ENCODE measurements around the gene PSMA2. TPM values are rescaled to one million over a fixed set of nuclear protein-coding genes. Genes with fewer than 3 reads are reported as not detected.
A peak's percentile ranks its signal among the peaks of the same experiment; 100 is the strongest.

The PSMA2 gene
- total and polyA plus RNA-seq, 8 donors: 9.4 to 278 (median 136) TPM

DNA sequence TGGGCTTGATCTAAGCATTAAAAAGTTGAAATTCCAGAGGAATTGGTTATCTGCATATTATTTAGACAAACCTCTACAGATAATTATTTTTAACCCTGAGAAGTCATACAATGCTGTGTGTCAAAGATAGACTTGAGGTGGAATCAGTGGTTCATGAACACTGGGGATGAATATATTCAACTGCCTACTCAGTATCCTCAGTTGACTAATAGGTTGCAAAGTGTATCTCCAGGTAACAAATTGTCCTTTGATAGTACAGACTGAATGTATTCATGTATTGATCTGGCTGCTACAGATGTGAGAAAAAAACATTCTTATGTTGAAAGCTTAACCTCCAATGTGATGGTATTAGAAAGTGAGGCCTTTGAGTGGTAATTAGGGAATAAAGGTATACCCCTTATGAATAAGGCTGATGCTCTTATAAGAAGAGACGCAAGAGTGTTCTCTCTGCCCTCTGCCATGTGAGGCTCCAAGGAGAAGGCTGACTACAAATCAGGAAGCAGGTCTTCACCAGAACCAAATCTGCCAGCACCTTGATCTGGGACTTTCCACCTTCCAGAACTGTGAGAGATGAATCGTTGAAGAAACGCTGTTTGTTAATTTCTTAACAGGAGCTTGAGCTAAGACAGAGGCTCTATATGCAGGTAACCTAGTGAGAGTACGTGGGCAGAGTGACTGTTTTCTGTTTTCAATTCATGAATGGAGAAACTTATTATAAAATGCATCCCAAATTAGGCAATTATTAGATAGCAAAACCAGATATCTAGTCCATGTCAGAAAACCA lies 7.7 kb upstream of the PSMA2 start:
- 68 to 88% (median 82%) methylated on average over 4 of the region's 4 CpGs for WGBS, 5 donors
- Histone ChIP-seq H3K4me1 (peaks cover under 1 to 18% (median 8%) of the 10 kb centered on the region in 4 donors), H3K27me3 (no peaks in the 10 kb centered on the region), H3K4me3 (no peak overlapping the region), H3K36me3 (peaks cover 3 to 55% (median 55%) of the 10 kb centered on the region in 4 donors), H3K9me3 (no peaks in the 10 kb centered on the region), H3K27ac (no peak overlapping the region)
- intact Hi-C loops (cut with DNase I; ENCODE audit: low total_unique reads): loop anchor here (5.0 to 10.0 kb wide), 2 partner anchors 175 to 323 kb away; partner anchors contain the start of gene HECW1
- no peak for TF ChIP-seq EP300 (IDR thresholded peaks at IDR 0.05)
- DNase-seq: no peak

DNA sequence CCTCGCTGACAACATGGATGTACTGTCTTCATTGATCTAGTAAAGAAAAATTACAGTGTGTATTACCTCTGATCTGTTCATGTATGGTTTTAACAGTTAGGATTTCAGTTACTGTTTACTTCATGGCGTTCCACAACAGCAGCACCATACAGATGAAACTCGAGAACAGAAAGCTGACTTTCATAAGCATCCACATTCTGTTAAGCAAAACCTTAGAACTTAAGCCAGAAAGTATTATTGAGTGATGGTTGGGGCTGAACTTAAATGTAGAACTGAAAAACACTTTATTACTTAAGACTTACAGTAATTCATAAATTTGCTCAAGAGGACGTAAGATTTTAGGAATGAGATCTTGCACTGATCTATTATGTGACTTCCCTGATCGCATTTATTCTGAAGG lies 3.9 kb upstream of the PSMA2 start:
- no peak overlapping the region for H3K27ac ChIP-seq
- WGBS, 5 donors: 84 to 92% (median 89%) methylated on average over 5 of the region's 5 CpGs

DNA sequence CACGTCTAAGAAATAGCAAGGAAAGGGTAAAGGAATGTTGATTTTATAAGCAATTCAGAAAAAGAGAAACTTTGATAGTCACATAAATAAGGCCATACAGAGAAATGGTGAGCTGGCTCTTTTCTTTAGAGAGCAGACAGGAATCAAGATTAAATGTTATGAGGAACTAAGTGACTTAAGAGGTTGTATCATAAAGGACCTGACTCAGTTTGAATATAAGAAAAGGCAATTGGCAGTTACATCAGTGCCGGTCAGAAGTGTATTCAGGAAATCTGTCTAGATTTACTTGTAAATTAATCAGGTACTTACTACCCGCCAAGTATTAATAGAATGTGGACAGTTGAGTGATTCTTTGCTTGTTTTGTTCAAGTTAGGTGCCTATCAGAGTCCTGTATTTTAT lies 2.3 kb upstream of the PSMA2 start:
- no peaks in the 10 kb centered on the region for H3K27me3 ChIP-seq
- peaks cover 3 to 46% (median 45%) of the 10 kb centered on the region in 4 donors for H3K36me3 ChIP-seq
- H3K4me3 ChIP-seq: peak overlapping the region in 1 of 4 donors; percentile 85
- H3K4me1 ChIP-seq: peaks cover 33 to 56% (median 44%) of the 10 kb centered on the region in 4 donors
- TF ChIP-seq POLR2AphosphoS5 (IDR thresholded peaks at IDR 0.05) (no peak), POLR2A (IDR thresholded peaks at IDR 0.05) (no peak), EP300 (IDR thresholded peaks at IDR 0.05) (no peak)
- TF ChIP-seq, protein P1, sequence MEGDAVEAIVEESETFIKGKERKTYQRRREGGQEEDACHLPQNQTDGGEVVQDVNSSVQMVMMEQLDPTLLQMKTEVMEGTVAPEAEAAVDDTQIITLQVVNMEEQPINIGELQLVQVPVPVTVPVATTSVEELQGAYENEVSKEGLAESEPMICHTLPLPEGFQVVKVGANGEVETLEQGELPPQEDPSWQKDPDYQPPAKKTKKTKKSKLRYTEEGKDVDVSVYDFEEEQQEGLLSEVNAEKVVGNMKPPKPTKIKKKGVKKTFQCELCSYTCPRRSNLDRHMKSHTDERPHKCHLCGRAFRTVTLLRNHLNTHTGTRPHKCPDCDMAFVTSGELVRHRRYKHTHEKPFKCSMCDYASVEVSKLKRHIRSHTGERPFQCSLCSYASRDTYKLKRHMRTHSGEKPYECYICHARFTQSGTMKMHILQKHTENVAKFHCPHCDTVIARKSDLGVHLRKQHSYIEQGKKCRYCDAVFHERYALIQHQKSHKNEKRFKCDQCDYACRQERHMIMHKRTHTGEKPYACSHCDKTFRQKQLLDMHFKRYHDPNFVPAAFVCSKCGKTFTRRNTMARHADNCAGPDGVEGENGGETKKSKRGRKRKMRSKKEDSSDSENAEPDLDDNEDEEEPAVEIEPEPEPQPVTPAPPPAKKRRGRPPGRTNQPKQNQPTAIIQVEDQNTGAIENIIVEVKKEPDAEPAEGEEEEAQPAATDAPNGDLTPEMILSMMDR (IDR thresholded peaks at IDR 0.05): no peak
- no peaks in the 10 kb centered on the region for H3K9me3 ChIP-seq
- no peak for DNase-seq
- WGBS, 5 donors: 48 to 64% (median 58%) methylated on average over 3 of the region's 3 CpGs
- H3K27ac ChIP-seq: no peak overlapping the region
- intact Hi-C loops (cut with DNase I; ENCODE audit: low total_unique reads): no loop called here

More for the DNA sequence above, 3.9 kb upstream of the PSMA2 start:
- no peaks in the 10 kb centered on the region for H3K9me3 ChIP-seq
- TF ChIP-seq POLR2AphosphoS5 (IDR thresholded peaks at IDR 0.05): no peak
- TF ChIP-seq, protein P1 (IDR thresholded peaks at IDR 0.05): no peak
- TF ChIP-seq POLR2A (IDR thresholded peaks at IDR 0.05): no peak
- peaks cover 17 to 40% (median 28%) of the 10 kb centered on the region in 4 donors for H3K4me1 ChIP-seq
- no peak overlapping the region for H3K4me3 ChIP-seq
- H3K36me3 ChIP-seq: peaks cover 3 to 56% (median 55%) of the 10 kb centered on the region in 4 donors
- intact Hi-C loops (cut with DNase I; ENCODE audit: low total_unique reads): no loop called here
- no peaks in the 10 kb centered on the region for H3K27me3 ChIP-seq
- DNase-seq: no peak

DNA sequence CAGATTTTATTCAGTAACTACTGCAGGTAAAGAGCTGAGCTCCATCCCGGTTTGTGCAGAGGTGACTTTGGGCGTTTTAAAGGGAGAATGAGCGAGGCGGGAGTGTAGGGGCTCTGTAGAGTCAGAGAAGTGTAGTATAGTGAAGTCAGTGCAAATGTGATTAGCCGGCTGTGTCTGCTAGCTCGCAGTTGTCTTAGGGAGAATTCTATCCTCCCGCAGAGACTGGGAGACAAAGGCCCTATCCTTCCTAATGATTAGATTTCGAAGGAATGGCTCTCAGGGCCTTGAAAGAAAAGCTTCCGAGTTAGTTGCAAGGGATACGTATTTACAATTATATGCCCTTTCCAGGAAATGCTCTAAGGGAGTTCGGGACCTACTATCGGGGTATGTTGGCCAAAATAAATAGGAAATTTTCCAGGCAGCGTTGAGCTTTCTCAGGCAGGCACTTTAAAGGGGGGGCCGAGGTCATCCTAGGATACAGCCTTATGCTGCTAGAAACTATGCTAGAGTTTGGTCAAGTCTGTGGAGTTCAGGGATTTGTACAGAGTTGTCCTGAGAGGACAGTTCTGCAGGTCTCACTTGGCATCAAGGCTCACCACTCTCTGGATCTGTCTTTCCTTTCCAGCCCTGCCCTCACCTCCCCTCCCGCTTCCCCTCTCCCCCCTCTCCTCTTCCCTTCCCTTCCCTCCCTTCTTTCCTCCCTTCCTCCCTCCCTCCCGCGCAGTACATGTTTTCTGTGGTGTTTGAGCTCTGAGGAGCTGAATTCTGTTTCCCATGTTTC lies 1.0 kb upstream of the PSMA2 start:
- Histone ChIP-seq H3K27ac (peak overlapping the region; percentile 81 to 89 (median 89)), H3K4me1 (peaks cover 38 to 69% (median 55%) of the 10 kb centered on the region in 4 donors), H3K27me3 (no peaks in the 10 kb centered on the region), H3K36me3 (peaks cover 0 to 33% (median 32%) of the 10 kb centered on the region in 4 donors), H3K4me3 (peak overlapping the region; percentile 83 to 90 (median 86)), H3K9me3 (no peaks in the 10 kb centered on the region)
- intact Hi-C loops (cut with DNase I; ENCODE audit: low total_unique reads): no loop called here
- 1 to 2% (median 2%) methylated on average over 17 of the region's 17 CpGs for WGBS, 5 donors
- TF ChIP-seq POLR2AphosphoS5 (IDR thresholded peaks at IDR 0.05) (no peak), POLR2A (IDR thresholded peaks at IDR 0.05) (no peak), EP300 (IDR thresholded peaks at IDR 0.05) (no peak)
- TF ChIP-seq, protein P1 (IDR thresholded peaks at IDR 0.05): no peak
- DNase-seq: peak; percentile 29 to 63

Data from stomach (tissue), 9 donors.